ENCODE measurements around the gene GUCD1. TPM values are rescaled to one million over a fixed set of nuclear protein-coding genes. Genes with fewer than 3 reads are reported as not detected.

The GUCD1 gene
- total RNA-seq, 3 donors from 2014 or later (not counting 1 experiment from before 2014, with no cell fraction given), result 76.9 to 102 (median 94.9) TPM

- DNase-seq (no peak), ATAC-seq (peak; percentile 68 to 71 (median 70))
- peak overlapping the region; percentile 63 for H3K4me3 Mint-ChIP-seq
- Histone ChIP-seq H3K4me3 (ENCODE audit: low read length) (no peak overlapping the region), H3K27ac (ENCODE audit: low read length) (no peak overlapping the region), H3K27me3 (ENCODE audit: control insufficient read depth, insufficient read depth, low read length) (no peaks in the 10 kb centered on the region), H3K36me3 (ENCODE audit: control insufficient read depth, insufficient read depth, low read length) (no peaks in the 10 kb centered on the region), H3K9me3 (ENCODE audit: control insufficient read depth, insufficient read depth, low read length) (no peaks in the 10 kb centered on the region), H3K4me1 (ENCODE audit: control insufficient read depth, insufficient read depth, low read length) (peaks cover 32% of the 10 kb centered on the region)
- no peaks in the 10 kb centered on the region for H3K27me3 Mint-ChIP-seq (ENCODE audit: low read depth in 2 of 2)
- WGBS (ENCODE audit: insufficient coverage), result 28% methylated on average over 8 of the region's 10 CpGs
- no peaks in the 10 kb centered on the region for H3K9me3 Mint-ChIP-seq
- H3K4me1 Mint-ChIP-seq, result peaks cover 29 to 35% of the 10 kb centered on the region in 2 donors
- intact Hi-C loops (cut with micrococcal nuclease), result no loop called here
- TF ChIP-seq CTCF (IDR thresholded peaks at IDR 0.05), result no peak
- H3K27ac Mint-ChIP-seq, result peak overlapping the region; percentile 30 to 56
- no peaks in the 10 kb centered on the region for H3K36me3 Mint-ChIP-seq
Observed at GRCh38 chr22:24510637-24511625, 44.0 kb downstream of the GUCD1 start.

GRCh38 chr22:24507716-24508115 is 47.2 kb downstream of the GUCD1 start:
- H3K27ac ChIP-seq (ENCODE audit: low read length), result no peak overlapping the region
- H3K4me1 ChIP-seq (ENCODE audit: control insufficient read depth, insufficient read depth, low read length), result peaks cover 37% of the 10 kb centered on the region

GRCh38 chr22:24506802-24507438 is 48.0 kb downstream of the GUCD1 start:
- no peak overlapping the region for H3K4me3 ChIP-seq (ENCODE audit: low read length)
- peaks cover 28 to 29% of the 10 kb centered on the region in 2 donors for H3K4me1 Mint-ChIP-seq
- DNase-seq (no peak), ATAC-seq (no peak)
- intact Hi-C loops (cut with micrococcal nuclease), result no loop called here
- 63% methylated on average over 5 of the region's 6 CpGs for WGBS (ENCODE audit: insufficient coverage)
- no peak overlapping the region for H3K27ac ChIP-seq (ENCODE audit: low read length)
- no peak for TF ChIP-seq CTCF (IDR thresholded peaks at IDR 0.05)
- no peaks in the 10 kb centered on the region for H3K36me3 Mint-ChIP-seq
- no peaks in the 10 kb centered on the region for H3K36me3 ChIP-seq (ENCODE audit: control insufficient read depth, insufficient read depth, low read length)
- H3K27me3 ChIP-seq (ENCODE audit: control insufficient read depth, insufficient read depth, low read length), result no peaks in the 10 kb centered on the region
- H3K9me3 ChIP-seq (ENCODE audit: control insufficient read depth, insufficient read depth, low read length), result no peaks in the 10 kb centered on the region
- no peaks in the 10 kb centered on the region for H3K9me3 Mint-ChIP-seq
- H3K27ac Mint-ChIP-seq, result no peak overlapping the region
- H3K4me3 Mint-ChIP-seq, result no peak overlapping the region
- H3K27me3 Mint-ChIP-seq (ENCODE audit: low read depth in 2 of 2), result no peaks in the 10 kb centered on the region
- H3K4me1 ChIP-seq (ENCODE audit: control insufficient read depth, insufficient read depth, low read length), result peaks cover 30% of the 10 kb centered on the region

More at GRCh38 chr22:24507716-24508115, 47.2 kb downstream of the GUCD1 start:
- ATAC-seq, result no peak
- H3K4me1 Mint-ChIP-seq, result peaks cover 36% of the 10 kb centered on the region in 2 donors
- Histone ChIP-seq H3K36me3 (ENCODE audit: control insufficient read depth, insufficient read depth, low read length) (no peaks in the 10 kb centered on the region), H3K27me3 (ENCODE audit: control insufficient read depth, insufficient read depth, low read length) (no peaks in the 10 kb centered on the region), H3K4me3 (ENCODE audit: low read length) (no peak overlapping the region), H3K9me3 (ENCODE audit: control insufficient read depth, insufficient read depth, low read length) (no peaks in the 10 kb centered on the region)
- TF ChIP-seq CTCF (IDR thresholded peaks at IDR 0.05), result no peak
- no peak overlapping the region for H3K27ac Mint-ChIP-seq
- no peak for DNase-seq
- no peaks in the 10 kb centered on the region for H3K27me3 Mint-ChIP-seq (ENCODE audit: low read depth in 2 of 2)
- no peaks in the 10 kb centered on the region for H3K36me3 Mint-ChIP-seq
- no peak overlapping the region for H3K4me3 Mint-ChIP-seq
- WGBS (ENCODE audit: insufficient coverage), result 94% methylated on average over 6 of the region's 7 CpGs
- intact Hi-C loops (cut with micrococcal nuclease), result no loop called here
- no peaks in the 10 kb centered on the region for H3K9me3 Mint-ChIP-seq

Data from natural killer cell (primary cell).